IMR-90 (cell line): ENCODE data around the gene BMP5. TPM values are rescaled to one million over a fixed set of nuclear protein-coding genes. Genes with fewer than 3 reads are reported as not detected.

Source experiments
- ATAC-seq: fragments of 200-7000 bp; cut with Tn5 transposase; 2 replicates; pipeline ENCODE4 v1.9.1; 2020; ENCODE audit warnings: low read depth, mild to moderate bottlenecking, moderate library complexity
- BruUV-seq: library from RNA; stranded (reverse); fragments of 400-500 nt; replicated peaks from 2 replicates; lab custom pipeline; 2021; lab: Mats Ljungman, UMichigan
- CTCF ChIA-PET: fragments of 300-600 bp; formaldehyde crosslinking; extraction: SDS; loops from one replicate; lab custom pipeline; 2021; ENCODE audit warnings: antibody characterized with exemption; lab: Yijun Ruan, JAX
- POLR2A ChIA-PET: fragments of 300-600 bp; sonication (Branson Sonifier 250); formaldehyde crosslinking; loops from one replicate; lab custom pipeline; 2022; ENCODE audit warnings: antibody characterized with exemption; ENCODE audit not compliant: unreplicated experiment; lab: Charles Lee
- DNase-seq: peaks from one replicate; pipeline ENCODE4 v3.0.0; 2013
- H2AFZ ChIP-seq: replicated peaks from 2 replicates; pipeline ENCODE3; 2013; ENCODE audit warnings: low read length, mild to moderate bottlenecking; ENCODE audit not compliant: poor library complexity
- H2AK5ac ChIP-seq: 2 replicates; pipeline ENCODE4 v1.6.1; 2013; ENCODE audit warnings: low read depth, low read length, inconsistent platforms
- H2AK9ac ChIP-seq: replicated peaks from 2 replicates; pipeline ENCODE3; 2013; ENCODE audit warnings: mild to moderate bottlenecking, low read depth, low read length, moderate library complexity; ENCODE audit not compliant: poor library complexity
- H2BK120ac ChIP-seq: 2 replicates; pipeline ENCODE4 v1.6.1; 2013; ENCODE audit warnings: low read depth, low read length, inconsistent platforms
- H2BK15ac ChIP-seq: 3 replicates; pipeline ENCODE4 v1.6.1; 2013; ENCODE audit warnings: low read depth, low read length, inconsistent platforms
- H2BK20ac ChIP-seq: 2 replicates; pipeline ENCODE4 v1.6.1; 2013; ENCODE audit warnings: low read depth, mild to moderate bottlenecking, inconsistent platforms, low read length, moderate library complexity
- H2BK5ac ChIP-seq: 2 replicates; pipeline ENCODE4 v1.6.1; 2013; ENCODE audit warnings: mild to moderate bottlenecking, low read depth, low read length, inconsistent platforms; ENCODE audit not compliant: poor library complexity, severe bottlenecking
- H3K14ac ChIP-seq: replicated peaks from 2 replicates; pipeline ENCODE4 v1.6.1; 2013; ENCODE audit warnings: low read depth, low read length, inconsistent platforms
- H3K18ac ChIP-seq: 2 replicates; pipeline ENCODE4 v1.6.1; 2013; ENCODE audit warnings: low read depth, low read length, control low read depth
- H3K23ac ChIP-seq: 2 replicates; pipeline ENCODE4 v1.6.1; 2013; ENCODE audit warnings: low read depth, low read length, inconsistent platforms
- H3K27ac ChIP-seq: 2 replicates; pipeline ENCODE4 v1.5.1; 2013; ENCODE audit warnings: mild to moderate bottlenecking, control low read depth, low read length; ENCODE audit not compliant: insufficient read depth
- H3K27me3 ChIP-seq: 2 replicates; pipeline ENCODE4 v1.6.1; 2013; ENCODE audit warnings: low read length; ENCODE audit not compliant: control insufficient read depth, insufficient read depth
- H3K36me3 ChIP-seq: 2 replicates; pipeline ENCODE4 v1.6.1; 2013; ENCODE audit warnings: low read length, mixed read lengths; ENCODE audit not compliant: control insufficient read depth, insufficient read depth
- H3K4ac ChIP-seq: 2 replicates; pipeline ENCODE4 v1.6.1; 2013; ENCODE audit warnings: low read depth, low read length, inconsistent platforms
- H3K4me1 ChIP-seq: 2 replicates; pipeline ENCODE4 v1.6.1; 2013; ENCODE audit warnings: low read length, mixed read lengths; ENCODE audit not compliant: control insufficient read depth, insufficient read depth
- H3K4me2 ChIP-seq: 2 replicates; pipeline ENCODE4 v1.6.1; 2013; ENCODE audit warnings: low read depth, mild to moderate bottlenecking, control low read depth, low read length, moderate library complexity
- H3K4me3 ChIP-seq: 2 replicates; pipeline ENCODE4 v1.5.1; 2013; ENCODE audit warnings: low read depth, mild to moderate bottlenecking, control low read depth, low read length, moderate library complexity; ENCODE audit not compliant: insufficient read depth
- H3K56ac ChIP-seq: 2 replicates; pipeline ENCODE4 v1.6.1; 2013; ENCODE audit warnings: low read length, inconsistent platforms; ENCODE audit not compliant: insufficient read depth; ENCODE audit errors: extremely low read depth
- H3K79me1 ChIP-seq, 2 experiments: 2 replicates each; pipeline ENCODE4 v1.6.1; 2013; ENCODE audit warnings: low read length in 2 of 2, inconsistent platforms in 1 of 2, low read depth in 1 of 2
- H3K9ac ChIP-seq: 2 replicates; pipeline ENCODE4 v1.6.1; 2013; ENCODE audit warnings: low read depth, low read length, control low read depth
- H3K9me1 ChIP-seq: 2 replicates; pipeline ENCODE4 v1.6.1; 2013; ENCODE audit warnings: low read length, inconsistent platforms; ENCODE audit not compliant: insufficient read depth
- H3K9me3 ChIP-seq: 2 replicates; pipeline ENCODE4 v1.6.1; 2013; ENCODE audit warnings: low read length; ENCODE audit not compliant: control insufficient read depth, insufficient read depth
- H4K20me1 ChIP-seq: 2 replicates; pipeline ENCODE4 v1.6.1; 2013; ENCODE audit warnings: low read length, inconsistent platforms; ENCODE audit not compliant: insufficient read depth
- H4K5ac ChIP-seq: 2 replicates; pipeline ENCODE4 v1.6.1; 2013; ENCODE audit warnings: mild to moderate bottlenecking, low read depth, low read length, control low read depth
- H4K8ac ChIP-seq, 2 experiments: 2 replicates each; pipeline ENCODE4 v1.6.1; 2013; ENCODE audit warnings: low read depth in 2 of 2, low read length in 2 of 2, control low read depth in 1 of 2, inconsistent platforms in 1 of 2
- H4K91ac ChIP-seq: 2 replicates; pipeline ENCODE4 v1.6.1; 2013; ENCODE audit warnings: low read depth, low read length, inconsistent platforms; ENCODE audit not compliant: insufficient read depth
- CEBPB ChIP-seq: IDR thresholded peaks from 2 replicates; pipeline ENCODE4 v1.6.1; 2012; ENCODE audit warnings: low read depth, low read length, improper control_type of control experiment
- NFE2L2 ChIP-seq: fragments of 150-350 bp; IDR thresholded peaks from 2 replicates; pipeline ENCODE4 v1.6.1; 2016; ENCODE audit warnings: low read depth, mild to moderate bottlenecking, low read length
- WGBS, 2 experiments: methylation state at CpG; one replicate each; pipeline versions ENCODE4 v1.1.5 to v1.1.7; 2013; ENCODE audit warnings: missing lambda C conversion rate in 2 of 2; ENCODE audit not compliant: insufficient read length in 1 of 2; ENCODE audit errors: extremely low coverage in 2 of 2; 5-methylcytosine and 5-hydroxymethylcytosine counted together
- dilution Hi-C: fragments of 300-500 bp; cut with HindIII; formaldehyde crosslinking; loops from one replicate; pipeline ENCODE4 v1.14.3; 2018; ENCODE audit warnings: low sequenced_read_pairs; ENCODE audit not compliant: unreplicated experiment
- in situ Hi-C: fragments of 300-500 bp; cut with MboI; formaldehyde crosslinking; loops from 3 replicates; pipeline ENCODE4 v1.14.3; 2019; ENCODE audit warnings: low sequenced_read_pairs, inconsistent platforms, mixed read lengths
- intact Hi-C: fragments of 100-400 bp; cut with micrococcal nuclease; formaldehyde crosslinking; loops from 2 replicates; pipeline ENCODE4 v1.10.0; 2022
- polyA plus RNA-seq, 3 experiments: library from polyadenylated mRNA; depleted of rRNA; stranded (reverse); fragments of >200 nt; gene quantifications; 2 replicates each; pipeline ENCODE4 v1.2.3, GENCODE V29; 2012; ENCODE audit warnings: low replicate concordance in 1 of 3
- total RNA-seq: library from RNA; depleted of rRNA; stranded (reverse); fragments of >200 nt; gene quantifications from 2 replicates; pipeline ENCODE4 v1.2.3, GENCODE V29; 2012

Gene BMP5
- total and polyA plus RNA-seq, 2 of the 4 experiments (the other 2 are of a cell fraction): under 0.01 to 0.02 TPM

DNA sequence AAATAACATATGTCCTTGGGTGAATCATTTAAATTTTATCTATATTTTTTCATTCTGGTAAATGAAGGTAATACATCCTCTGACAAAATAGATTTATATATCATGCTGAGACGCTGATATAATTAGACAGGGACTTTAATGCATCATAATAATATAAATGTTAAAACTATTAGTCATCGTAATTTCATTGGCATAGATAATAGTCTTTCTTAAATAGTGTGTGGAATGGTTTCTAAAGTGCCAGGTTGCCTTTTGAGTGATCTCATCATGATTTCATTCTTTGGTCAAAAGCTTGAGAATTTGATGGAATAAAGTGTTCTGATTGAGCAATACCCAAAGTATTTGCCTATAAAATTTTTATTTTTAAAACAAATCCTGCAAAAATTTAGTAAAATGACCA, 43.2 kb upstream of the BMP5 start:
- POLR2A ChIA-PET: no interaction called here

More for the DNA sequence above, 43.2 kb upstream of the BMP5 start:
- no peak for ATAC-seq
- no peaks in the 10 kb centered on the region for H3K79me1 ChIP-seq
- dilution Hi-C loops (no loop called here), in situ Hi-C loops (no loop called here), intact Hi-C loops (no loop called here)
- no peak overlapping the region for H3K56ac ChIP-seq
- no CpG with 5 or more reads among the region's 2 CpGs for WGBS, 2 experiments
- H2BK15ac ChIP-seq: no peak overlapping the region
- no peak overlapping the region for H3K14ac ChIP-seq
- no peak overlapping the region for H2BK20ac ChIP-seq
- no peak overlapping the region for H2BK5ac ChIP-seq
- no peak overlapping the region for H2BK120ac ChIP-seq
- BruUV-seq: no TSS peak
- no peaks in the 10 kb centered on the region for H4K20me1 ChIP-seq
- no peak overlapping the region for H2AK9ac ChIP-seq
- H3K4me3 ChIP-seq: no peak overlapping the region
- no peaks in the 10 kb centered on the region for H3K36me3 ChIP-seq
- no peak overlapping the region for H3K18ac ChIP-seq
- H3K9me3 ChIP-seq: no peaks in the 10 kb centered on the region
- peaks cover 6% of the 10 kb centered on the region for H3K9me1 ChIP-seq
- peaks cover 6% of the 10 kb centered on the region for H3K4me1 ChIP-seq
- H3K27me3 ChIP-seq: no peaks in the 10 kb centered on the region
- CTCF ChIA-PET: interaction anchor here (1.0 kb wide), 1 partner anchor 22 kb away, joined by 3 read pairs; no protein-coding TSS in a partner anchor
- no peak overlapping the region for H3K23ac ChIP-seq
- H4K5ac ChIP-seq: no peak overlapping the region
- H3K4ac ChIP-seq: no peak overlapping the region
- H4K91ac ChIP-seq: no peak overlapping the region
- H2AK5ac ChIP-seq: no peak overlapping the region
- H3K4me2 ChIP-seq: no peak overlapping the region
- no peak overlapping the region for H2AFZ ChIP-seq
- H4K8ac ChIP-seq: no peak overlapping the region
- DNase-seq: peak; percentile 79
- no peak overlapping the region for H3K9ac ChIP-seq
- H3K27ac ChIP-seq: no peak overlapping the region
- TF ChIP-seq NFE2L2 (no peak), CEBPB (peak; percentile 94)
